ENCODE data around the gene SPOCK1.
"Not testable (repeated sequence)": the region's sequence is repeated elsewhere in the genome, so short reads cannot be mapped to it uniquely, and the experiment has no call there.

SPOCK1 gene

GRCh38 chr5:137500615-137501225 lies 1.6 kb upstream of the SPOCK1 start:
- no peak for TF ChIP-seq CTCF (IDR thresholded peaks at IDR 0.05; ENCODE audit: low read depth, low read length)
- no peak for DNase-seq (ENCODE audit: low read depth)
- no peak overlapping the region for H3K4me3 ChIP-seq (ENCODE audit: low read depth, low read length)

DNA sequence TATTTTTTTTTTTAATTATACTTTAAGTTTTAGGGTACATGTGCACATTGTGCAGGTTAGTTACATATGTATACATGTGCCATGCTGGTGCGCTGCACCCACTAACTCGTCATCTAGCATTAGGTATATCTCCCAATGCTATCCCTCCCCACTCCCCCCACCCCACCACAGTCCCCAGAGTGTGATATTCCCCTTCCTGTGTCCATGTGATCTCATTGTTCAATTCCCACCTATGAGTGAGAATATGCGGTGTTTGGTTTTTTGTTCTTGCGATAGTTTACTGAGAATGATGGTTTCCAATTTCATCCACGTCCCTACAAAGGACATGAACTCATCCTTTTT lies 351 bp upstream of the SPOCK1 start:
- not testable (repeated sequence) for H3K4me3 ChIP-seq (ENCODE audit: low read depth, low read length); DNase-seq (ENCODE audit: low read depth)

GRCh38 chr5:137498301-137498735 lies 808 bp downstream of the SPOCK1 start:
- H3K4me3 ChIP-seq (ENCODE audit: low read depth, low read length) = no peak overlapping the region
- TF ChIP-seq MYC (IDR thresholded peaks at IDR 0.05; ENCODE audit: low read depth, low read length) (no peak), POLR2A (IDR thresholded peaks at IDR 0.05; ENCODE audit: extremely low read depth, insufficient read length) (no peak), CTCF (IDR thresholded peaks at IDR 0.05; ENCODE audit: low read depth, low read length) (no peak)
- TF ChIP-seq, protein P1, sequence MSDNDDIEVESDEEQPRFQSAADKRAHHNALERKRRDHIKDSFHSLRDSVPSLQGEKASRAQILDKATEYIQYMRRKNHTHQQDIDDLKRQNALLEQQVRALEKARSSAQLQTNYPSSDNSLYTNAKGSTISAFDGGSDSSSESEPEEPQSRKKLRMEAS (IDR thresholded peaks at IDR 0.05; ENCODE audit: low read depth, low read length) = no peak
- no peak for DNase-seq (ENCODE audit: low read depth)

- DNase-seq (ENCODE audit: low read depth) = no peak
- H3K4me3 ChIP-seq (ENCODE audit: low read depth, low read length) = no peak overlapping the region
These were observed 1.5 kb downstream of the SPOCK1 start for GRCh38 chr5:137497396-137498290.

GRCh38 chr5:137496919-137497318 lies 2.2 kb downstream of the SPOCK1 start:
- no peak for DNase-seq (ENCODE audit: low read depth)
- H3K4me3 ChIP-seq (ENCODE audit: low read depth, low read length) = no peak overlapping the region
- TF ChIP-seq CTCF (IDR thresholded peaks at IDR 0.05; ENCODE audit: low read depth, low read length) (no peak), POLR2A (IDR thresholded peaks at IDR 0.05; ENCODE audit: extremely low read depth, insufficient read length) (no peak), MYC (IDR thresholded peaks at IDR 0.05; ENCODE audit: low read depth, low read length) (no peak)
- TF ChIP-seq, protein P1 (IDR thresholded peaks at IDR 0.05; ENCODE audit: low read depth, low read length) = no peak

More at GRCh38 chr5:137497396-137498290, 1.5 kb downstream of the SPOCK1 start:
- TF ChIP-seq CTCF (IDR thresholded peaks at IDR 0.05; ENCODE audit: low read depth, low read length) (no peak), MYC (IDR thresholded peaks at IDR 0.05; ENCODE audit: low read depth, low read length) (no peak), POLR2A (IDR thresholded peaks at IDR 0.05; ENCODE audit: extremely low read depth, insufficient read length) (no peak)
- TF ChIP-seq, protein P1 (IDR thresholded peaks at IDR 0.05; ENCODE audit: low read depth, low read length) = no peak

DNA sequence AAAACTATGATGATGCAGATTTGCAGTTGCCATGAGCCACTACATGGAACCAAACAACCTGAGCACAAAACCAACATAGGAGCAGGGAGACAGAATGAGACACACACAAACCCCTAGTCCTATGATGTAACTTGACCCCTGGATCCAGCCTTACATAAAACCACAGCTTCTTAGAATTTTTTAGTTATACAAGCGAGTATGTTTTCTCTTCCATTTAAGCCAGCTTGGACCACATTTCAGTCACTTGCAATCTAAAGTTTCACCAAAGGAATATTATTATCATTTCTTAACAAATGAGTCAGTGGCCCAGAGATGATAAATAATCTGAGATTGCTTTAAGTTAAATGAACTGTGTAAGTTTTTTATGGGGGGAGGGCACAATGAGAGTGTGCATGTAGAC lies 6.8 kb downstream of the SPOCK1 start:
- no peak for TF ChIP-seq CTCF (IDR thresholded peaks at IDR 0.05; ENCODE audit: low read depth, low read length)
- no peak for TF ChIP-seq POLR2A (IDR thresholded peaks at IDR 0.05; ENCODE audit: extremely low read depth, insufficient read length)
- TF ChIP-seq MYC (IDR thresholded peaks at IDR 0.05; ENCODE audit: low read depth, low read length) = no peak
- TF ChIP-seq, protein P1 (IDR thresholded peaks at IDR 0.05; ENCODE audit: low read depth, low read length) = no peak
- DNase-seq (ENCODE audit: low read depth) = no peak
- H3K4me3 ChIP-seq (ENCODE audit: low read depth, low read length) = no peak overlapping the region
